Measurements from ENCODE around the gene LEMD1. TPM values are rescaled to one million over a fixed set of nuclear protein-coding genes. Genes with fewer than 3 reads are reported as not detected.

Gene LEMD1
- total RNA-seq, 2 experiments from 2014 or later: not detected

- ATAC-seq (ENCODE audit: poor library complexity): peak; percentile 90
- H3K27ac ChIP-seq (ENCODE audit: low read depth in 1 of 2, low read length in 2 of 2): no peak overlapping the region
- H3K36me3 ChIP-seq (ENCODE audit: insufficient read depth, low read length): no peaks in the 10 kb centered on the region
- Mint-ChIP-seq H3K36me3 (ENCODE audit: low read depth) (no peaks in the 10 kb centered on the region), H3K4me3 (peak overlapping the region; percentile 85), H3K4me1 (ENCODE audit: low read depth) (peaks cover 7% of the 10 kb centered on the region), H3K9me3 (no peaks in the 10 kb centered on the region), H3K27ac (no peak overlapping the region), H3K27me3 (peaks cover 35% of the 10 kb centered on the region)
- ChIA-PET CTCF (interaction anchor here (0.6 to 1.7 kb wide), 4 partner anchors 10 to 59 kb away, joined by 3 to 7 read pairs (median 4); no protein-coding TSS in a partner anchor), POLR2A (interaction anchor here (0.5 to 1.4 kb wide), 4 partner anchors 10 to 1146 kb away, joined by 3 to 6 read pairs (median 3); no protein-coding TSS in a partner anchor)
- H3K9me3 ChIP-seq (ENCODE audit: control insufficient read depth in 1 of 2, insufficient read depth in 1 of 2, low read length in 2 of 2): no peaks in the 10 kb centered on the region
- peaks cover 11% of the 10 kb centered on the region for H3K4me1 ChIP-seq (ENCODE audit: insufficient read depth, low read length)
- TF ChIP-seq, protein P1, sequence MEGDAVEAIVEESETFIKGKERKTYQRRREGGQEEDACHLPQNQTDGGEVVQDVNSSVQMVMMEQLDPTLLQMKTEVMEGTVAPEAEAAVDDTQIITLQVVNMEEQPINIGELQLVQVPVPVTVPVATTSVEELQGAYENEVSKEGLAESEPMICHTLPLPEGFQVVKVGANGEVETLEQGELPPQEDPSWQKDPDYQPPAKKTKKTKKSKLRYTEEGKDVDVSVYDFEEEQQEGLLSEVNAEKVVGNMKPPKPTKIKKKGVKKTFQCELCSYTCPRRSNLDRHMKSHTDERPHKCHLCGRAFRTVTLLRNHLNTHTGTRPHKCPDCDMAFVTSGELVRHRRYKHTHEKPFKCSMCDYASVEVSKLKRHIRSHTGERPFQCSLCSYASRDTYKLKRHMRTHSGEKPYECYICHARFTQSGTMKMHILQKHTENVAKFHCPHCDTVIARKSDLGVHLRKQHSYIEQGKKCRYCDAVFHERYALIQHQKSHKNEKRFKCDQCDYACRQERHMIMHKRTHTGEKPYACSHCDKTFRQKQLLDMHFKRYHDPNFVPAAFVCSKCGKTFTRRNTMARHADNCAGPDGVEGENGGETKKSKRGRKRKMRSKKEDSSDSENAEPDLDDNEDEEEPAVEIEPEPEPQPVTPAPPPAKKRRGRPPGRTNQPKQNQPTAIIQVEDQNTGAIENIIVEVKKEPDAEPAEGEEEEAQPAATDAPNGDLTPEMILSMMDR (IDR thresholded peaks at IDR 0.05): peak; percentile 60
- intact Hi-C loops (cut with DNase I, micrococcal nuclease): loop anchor here in 1 of 2 experiments (5.0 kb wide), 1 partner anchor 74 kb away; the partner anchor contains the start of gene KLHDC8A
- peak overlapping the region; percentile 43 for H3K4me3 ChIP-seq (ENCODE audit: low read length)
- peaks cover 0 to 8% of the 10 kb centered on the region in 2 experiments for H3K27me3 ChIP-seq (ENCODE audit: control insufficient read depth in 1 of 2, insufficient read depth in 2 of 2, low read length in 2 of 2)
- peak; percentile 21 to 71 (median 48) for DNase-seq
Observed at GRCh38 chr1:205430696-205431305, 8.9 kb upstream of the LEMD1 start.

DNA sequence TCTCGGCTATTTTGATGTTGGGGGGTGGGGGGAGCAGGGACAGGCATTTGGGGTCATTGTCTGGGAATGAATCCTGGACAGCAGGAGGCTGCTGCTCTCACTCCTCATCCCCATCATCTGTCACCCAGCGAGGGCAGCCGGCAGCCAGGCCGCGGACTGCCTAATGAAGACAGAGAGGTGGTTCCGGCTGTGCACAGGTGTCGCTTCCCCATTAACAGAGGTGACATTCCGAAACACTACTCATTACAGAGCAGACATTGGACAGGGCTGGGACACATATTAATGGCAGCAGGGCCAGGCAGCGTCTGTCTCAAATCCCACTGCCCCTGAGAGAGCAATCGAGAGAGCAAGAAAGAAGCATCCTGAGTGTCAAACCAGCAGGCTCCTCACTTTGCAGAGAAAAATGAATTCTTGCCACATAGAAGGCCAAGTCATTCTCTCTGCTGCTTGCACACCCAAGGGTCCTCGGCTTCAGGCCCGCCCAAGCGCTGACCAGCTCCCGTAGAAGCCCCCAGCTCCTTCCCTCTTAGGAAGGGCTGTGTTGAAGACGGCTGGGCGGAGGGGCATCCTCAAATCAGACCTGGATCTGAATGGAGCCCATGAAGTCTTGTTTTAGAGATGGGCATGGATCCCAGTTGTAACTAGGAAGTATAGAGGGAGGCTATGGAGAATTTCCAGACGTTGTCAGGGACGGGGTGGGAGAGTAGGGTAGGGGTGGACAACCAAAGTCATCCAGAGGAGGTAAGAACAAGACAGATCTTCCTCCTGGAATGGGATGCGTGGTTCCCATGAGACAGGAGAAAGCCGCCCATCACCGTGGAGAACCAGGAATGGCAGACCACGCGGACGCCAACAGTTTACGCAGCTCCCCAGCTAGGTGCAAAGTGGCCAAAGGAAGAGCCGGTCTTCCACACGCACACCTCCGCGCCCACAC is 8.2 kb upstream of the LEMD1 start:
- ChIA-PET CTCF (interaction anchor here (0.6 to 1.7 kb wide), 4 partner anchors 11 to 59 kb away, joined by 3 to 7 read pairs (median 4); no protein-coding TSS in a partner anchor), POLR2A (interaction anchor here (0.8 to 1.4 kb wide), 3 partner anchors 11 to 120 kb away, joined by 3 to 6 read pairs (median 3); no protein-coding TSS in a partner anchor)
- Histone ChIP-seq H3K4me1 (ENCODE audit: insufficient read depth, low read length) (peaks cover 11% of the 10 kb centered on the region), H3K27ac (ENCODE audit: low read depth in 1 of 2, low read length in 2 of 2) (no peak overlapping the region), H3K4me3 (ENCODE audit: low read length) (peak overlapping the region; percentile 43), H3K27me3 (ENCODE audit: control insufficient read depth in 1 of 2, insufficient read depth in 2 of 2, low read length in 2 of 2) (peaks cover 0 to 8% of the 10 kb centered on the region in 2 experiments), H3K9me3 (ENCODE audit: control insufficient read depth in 1 of 2, insufficient read depth in 1 of 2, low read length in 2 of 2) (no peaks in the 10 kb centered on the region), H3K36me3 (ENCODE audit: insufficient read depth, low read length) (no peaks in the 10 kb centered on the region)
- peak overlapping the region; percentile 67 for H3K4me3 Mint-ChIP-seq
- H3K9me3 Mint-ChIP-seq: no peaks in the 10 kb centered on the region
- peaks cover 7% of the 10 kb centered on the region for H3K4me1 Mint-ChIP-seq (ENCODE audit: low read depth)
- H3K27me3 Mint-ChIP-seq: peaks cover 31% of the 10 kb centered on the region
- ATAC-seq (ENCODE audit: poor library complexity) (no peak), DNase-seq (no peak)
- TF ChIP-seq, protein P1 (IDR thresholded peaks at IDR 0.05): no peak
- no peak overlapping the region for H3K27ac Mint-ChIP-seq
- intact Hi-C loops (cut with DNase I, micrococcal nuclease): loop anchor here in 1 of 2 experiments (5.0 kb wide), 2 partner anchors 73 to 158 kb away; partner anchors contain the start of gene KLHDC8A
- H3K36me3 Mint-ChIP-seq (ENCODE audit: low read depth): no peaks in the 10 kb centered on the region

- H3K9me3 ChIP-seq (ENCODE audit: control insufficient read depth in 1 of 2, insufficient read depth in 1 of 2, low read length in 2 of 2): no peaks in the 10 kb centered on the region
- no peak overlapping the region for H3K4me3 Mint-ChIP-seq
- DNase-seq (no peak), ATAC-seq (ENCODE audit: poor library complexity) (no peak)
- H3K27ac ChIP-seq (ENCODE audit: low read depth in 1 of 2, low read length in 2 of 2): no peak overlapping the region
- H3K27ac Mint-ChIP-seq: no peak overlapping the region
- H3K4me1 ChIP-seq (ENCODE audit: insufficient read depth, low read length): no peaks in the 10 kb centered on the region
- H3K9me3 Mint-ChIP-seq: no peaks in the 10 kb centered on the region
- ChIA-PET POLR2A (interaction anchor here (1.5 kb wide), 1 partner anchor 16 kb away, joined by 3 read pairs; no protein-coding TSS in a partner anchor), CTCF (interaction anchor here (1.0 kb wide), 1 partner anchor 60 kb away, joined by 3 read pairs; no protein-coding TSS in a partner anchor)
- peaks cover 0 to 6% of the 10 kb centered on the region in 2 experiments for H3K27me3 ChIP-seq (ENCODE audit: control insufficient read depth in 1 of 2, insufficient read depth in 2 of 2, low read length in 2 of 2)
- H3K36me3 ChIP-seq (ENCODE audit: insufficient read depth, low read length): no peaks in the 10 kb centered on the region
- H3K27me3 Mint-ChIP-seq: peaks cover 36% of the 10 kb centered on the region
- intact Hi-C loops (cut with DNase I, micrococcal nuclease): loop anchor here in 1 of 2 experiments (5.0 kb wide), 1 partner anchor 153 kb away; no protein-coding TSS in a partner anchor
- H3K36me3 Mint-ChIP-seq (ENCODE audit: low read depth): no peaks in the 10 kb centered on the region
- TF ChIP-seq, protein P1 (IDR thresholded peaks at IDR 0.05): no peak
- H3K4me1 Mint-ChIP-seq (ENCODE audit: low read depth): no peaks in the 10 kb centered on the region
- H3K4me3 ChIP-seq (ENCODE audit: low read length): no peak overlapping the region
Observed at GRCh38 chr1:205424901-205425600, 3.2 kb upstream of the LEMD1 start.

Measured in CD4-positive, alpha-beta T cell (primary cell).